Activated naive CD8-positive, alpha-beta T cell treated with anti-CD3 and anti-CD28 coated beads, Interleukin-2, amount 50 U/mL, for 16 hours (primary cell): ENCODE measurements around the gene FRK.
"Not testable (repeated sequence)": the region's sequence is repeated elsewhere in the genome, so short reads cannot be mapped to it uniquely, and the experiment has no call there.

Experiments
- DNase-seq: peaks from one replicate; pipeline ENCODE4 v3.0.0-alpha.2; 2020; ENCODE audit warnings: low read depth, low spot score

FRK gene

DNA sequence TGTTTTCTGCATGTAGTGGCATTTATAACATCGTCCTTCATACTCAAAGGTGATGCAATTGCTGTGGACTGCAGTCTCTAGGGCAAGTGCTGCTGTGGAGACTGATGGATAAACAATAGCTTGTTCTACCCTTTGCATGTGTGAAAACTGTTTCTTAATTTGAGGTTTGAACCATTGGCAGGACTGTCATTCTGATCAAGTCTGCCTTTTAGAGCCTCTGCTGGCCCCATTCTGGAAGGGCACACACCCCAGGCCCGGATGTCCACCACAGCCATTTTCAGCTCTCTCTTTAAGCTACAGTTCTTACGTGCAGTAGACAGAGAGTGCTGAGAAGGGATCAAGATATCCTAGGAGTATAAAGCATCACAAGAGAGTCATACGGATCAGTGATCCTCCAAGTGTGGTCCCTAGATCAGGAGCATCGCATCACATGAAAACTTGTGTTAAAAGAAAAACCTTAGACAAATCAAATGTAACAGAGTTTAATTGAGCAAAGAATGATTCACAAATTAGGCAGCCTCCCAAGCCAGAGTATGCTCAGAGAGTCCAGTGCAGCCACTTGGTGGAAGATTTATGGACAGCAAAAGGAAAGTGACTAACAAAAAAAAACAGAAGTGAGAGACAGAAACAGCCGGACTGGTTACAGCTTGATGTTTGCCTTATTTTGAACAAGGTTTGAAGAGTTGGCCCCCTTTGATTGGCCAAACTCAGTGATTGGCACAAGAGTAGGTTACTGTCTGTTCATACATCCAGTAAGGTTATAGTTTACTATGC is 52.0 kb downstream of the FRK start:
- no peak for DNase-seq

DNA sequence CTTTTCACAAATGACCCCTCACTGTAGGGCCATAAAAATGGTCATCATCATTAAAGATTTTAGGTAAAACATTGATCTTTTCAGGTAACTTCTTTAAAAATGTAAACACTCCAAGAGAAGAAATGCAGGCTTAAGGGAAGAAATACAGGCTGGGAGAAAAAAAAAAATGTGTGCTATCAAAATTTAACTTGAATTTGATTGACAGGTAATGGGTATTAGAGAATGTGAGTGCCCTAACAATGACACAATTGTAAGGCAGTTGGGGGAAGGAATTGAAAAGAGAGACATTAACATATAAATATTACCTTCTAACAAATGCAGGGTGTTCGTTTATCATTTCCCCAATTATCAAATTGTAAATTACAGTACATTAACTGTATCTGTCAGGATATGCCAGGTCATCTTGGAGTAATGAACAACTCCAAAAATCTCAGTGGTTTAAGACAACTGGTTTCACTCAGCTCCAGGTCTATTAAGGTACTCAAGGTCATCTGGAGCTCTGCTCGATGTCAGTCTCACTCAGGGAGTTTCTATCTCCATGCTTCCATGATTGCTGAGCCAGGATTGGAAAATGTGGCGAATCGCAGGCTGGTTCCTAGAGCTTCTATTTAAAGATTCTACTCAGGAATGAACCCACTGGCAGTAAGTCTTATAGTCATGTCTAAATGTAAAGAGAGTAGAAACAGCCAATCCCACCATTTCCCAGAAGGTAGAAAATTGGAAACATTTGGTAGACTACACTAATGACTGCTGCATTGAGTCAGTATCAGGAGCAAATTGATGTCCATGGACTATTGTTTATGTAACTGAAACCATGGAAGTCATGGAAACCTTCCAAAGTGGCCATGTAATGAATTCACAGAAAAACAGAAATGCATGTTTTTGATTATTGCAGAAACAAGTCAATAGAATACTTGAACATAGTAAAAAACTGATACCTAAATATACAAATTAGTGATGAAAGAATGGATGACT is 55.6 kb downstream of the FRK start:
- DNase-seq = no peak

DNA sequence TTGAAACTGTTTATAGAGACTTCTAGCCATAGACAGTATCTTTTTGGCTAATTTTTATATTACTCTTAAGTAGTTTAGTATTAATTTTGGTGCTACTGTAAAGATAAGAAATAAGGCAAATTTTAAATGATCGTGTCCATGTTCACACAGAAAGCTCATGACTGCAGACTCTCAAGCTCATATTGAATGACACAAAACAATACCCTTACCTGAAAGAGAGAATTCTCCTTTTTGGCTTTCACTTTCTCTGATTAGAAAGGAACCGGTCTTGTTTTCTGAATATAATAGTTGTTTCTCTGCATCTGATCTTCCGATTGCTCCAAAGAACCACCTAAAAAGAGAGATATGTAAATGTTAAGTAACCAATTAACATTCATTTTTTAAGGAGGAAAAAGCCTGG is 57.0 kb downstream of the FRK start:
- no peak for DNase-seq

DNA sequence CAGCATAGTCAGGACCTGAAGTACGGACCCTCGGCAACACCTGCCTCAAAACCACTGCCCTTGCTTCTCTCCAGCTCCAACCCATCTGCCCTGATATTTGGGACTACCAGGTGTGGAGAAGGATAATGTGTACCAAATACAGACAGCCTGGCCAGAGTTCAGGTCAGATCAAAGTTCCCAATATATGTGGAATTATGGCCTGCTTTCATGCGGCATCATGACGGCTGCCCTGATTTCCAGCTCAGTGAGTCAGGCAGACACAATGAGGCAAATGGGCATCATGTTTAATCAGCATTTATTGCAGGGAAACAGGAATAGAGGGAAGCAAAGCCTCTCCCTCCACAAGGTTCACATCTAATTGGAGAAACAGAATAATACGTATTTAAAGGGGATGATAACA is 57.9 kb downstream of the FRK start:
- DNase-seq = no peak

DNA sequence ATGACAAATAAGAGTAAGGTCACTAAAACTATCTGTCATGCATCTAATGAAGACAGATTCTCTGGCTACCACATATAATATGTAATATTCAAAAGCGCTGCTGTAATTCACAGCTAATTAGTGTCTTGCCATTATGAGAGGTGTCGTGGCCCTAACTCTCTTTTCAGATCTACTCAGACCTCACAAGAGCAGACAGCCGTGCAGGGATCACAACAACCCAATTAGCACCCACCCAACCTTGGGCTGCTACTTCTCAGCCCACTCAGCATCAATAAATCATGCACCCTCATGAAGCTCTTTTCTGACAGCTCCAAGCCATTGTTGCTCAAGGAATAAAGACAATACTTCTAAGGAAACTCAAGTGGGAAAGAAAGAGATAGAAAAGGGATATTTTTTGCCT is 61.5 kb downstream of the FRK start:
- DNase-seq = no peak

DNA sequence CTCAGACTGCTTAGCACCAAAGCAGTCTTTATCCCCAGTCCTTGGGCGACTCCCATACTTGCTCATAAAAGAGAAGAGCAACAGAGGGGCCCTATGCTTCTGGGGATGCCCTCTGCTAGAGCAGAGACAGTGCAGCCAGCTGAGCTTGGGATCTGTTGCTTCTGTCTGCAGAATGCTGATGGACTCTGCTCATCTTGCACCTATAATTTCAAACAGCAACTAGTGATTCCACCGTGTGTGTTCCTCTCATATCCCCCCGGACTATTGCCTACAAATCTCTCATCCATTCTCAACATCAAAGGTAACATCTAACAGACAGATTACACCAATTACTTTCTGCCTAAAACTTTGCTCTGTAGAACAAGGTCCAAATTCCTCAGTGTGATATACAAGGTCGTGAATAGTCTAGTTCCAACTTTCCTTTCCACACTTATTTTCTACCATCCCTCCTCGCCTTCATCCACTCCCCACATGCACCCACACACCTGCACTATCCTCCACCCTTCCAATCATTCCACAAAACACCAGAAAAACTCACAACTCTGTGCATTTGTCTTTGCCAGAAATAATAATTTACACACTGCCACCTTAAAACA is 62.6 kb downstream of the FRK start:
- DNase-seq = no peak

DNA sequence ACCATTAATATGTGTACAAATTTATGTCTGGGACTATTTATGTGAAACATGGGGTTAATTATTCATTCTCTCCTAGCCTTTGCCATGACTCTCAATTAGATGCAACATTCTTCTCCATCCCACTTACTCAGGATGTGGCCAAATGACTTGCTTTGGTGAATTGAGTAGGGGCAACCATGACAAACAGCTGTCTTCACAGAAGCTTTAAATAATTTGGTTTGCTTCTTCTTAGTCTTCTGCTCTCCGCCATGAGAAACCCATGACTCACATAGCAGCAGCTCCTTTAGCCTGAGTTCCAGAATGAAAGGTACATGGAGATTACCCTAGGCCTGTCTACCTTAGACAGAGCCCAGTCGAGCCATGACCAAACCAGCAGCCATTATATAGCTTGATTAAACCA is 74.7 kb downstream of the FRK start:
- no peak for DNase-seq

DNA sequence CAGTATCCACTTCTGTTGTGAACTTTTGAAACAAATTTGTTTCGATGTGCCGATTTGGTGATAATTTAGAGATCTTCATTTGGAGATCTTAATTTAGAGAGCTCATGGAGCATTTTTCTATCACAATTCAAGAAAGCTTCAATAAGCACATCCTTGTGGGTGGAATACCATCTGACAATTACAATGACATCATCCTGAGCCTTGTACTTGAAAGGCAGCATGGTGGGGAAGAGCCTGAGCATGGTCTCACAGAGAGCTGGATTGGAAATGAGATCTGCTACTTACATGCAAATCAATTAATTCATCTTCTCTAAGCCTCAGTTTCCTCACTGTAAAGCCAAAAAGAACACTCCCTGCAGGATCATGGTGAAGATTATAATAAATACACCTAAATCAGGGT is 75.9 kb downstream of the FRK start:
- DNase-seq = no peak

DNA sequence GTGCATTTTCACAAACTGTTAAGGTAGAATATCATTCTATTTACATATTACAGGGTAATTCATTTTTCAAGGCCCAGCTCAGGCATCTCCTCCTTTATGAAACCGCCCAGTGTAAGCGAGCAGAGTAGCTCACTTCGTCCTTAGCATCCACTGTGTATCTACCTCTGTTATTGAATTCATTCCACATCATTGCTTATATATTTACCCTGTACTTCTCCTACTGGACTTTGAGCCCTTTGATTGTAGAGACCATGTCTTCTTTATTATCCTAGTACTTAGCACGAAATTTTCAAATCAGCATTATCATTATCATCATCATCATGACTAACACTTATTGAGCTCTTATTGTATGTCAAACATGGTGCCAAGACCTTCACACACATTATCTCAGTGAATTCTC is 76.7 kb downstream of the FRK start:
- DNase-seq = no peak

DNA sequence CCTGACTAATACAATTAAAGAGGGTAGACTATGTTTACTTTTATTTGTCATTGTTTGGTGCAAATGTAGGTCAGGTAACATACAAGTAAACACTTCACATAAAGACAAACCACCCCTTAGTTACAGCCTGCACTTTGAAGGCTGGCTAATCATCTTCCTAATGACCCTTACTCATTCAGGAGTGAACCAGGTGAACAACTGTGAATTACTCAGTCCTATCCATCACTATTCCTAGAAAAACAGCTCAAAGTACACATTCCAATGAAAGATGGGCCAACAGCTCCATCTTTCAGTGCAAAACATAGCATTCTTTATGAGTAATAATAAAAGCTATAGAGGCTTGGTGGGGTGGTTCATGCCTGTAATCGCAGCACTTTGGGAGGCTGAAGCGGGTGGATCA is 78.2 kb downstream of the FRK start:
- DNase-seq = no peak

DNA sequence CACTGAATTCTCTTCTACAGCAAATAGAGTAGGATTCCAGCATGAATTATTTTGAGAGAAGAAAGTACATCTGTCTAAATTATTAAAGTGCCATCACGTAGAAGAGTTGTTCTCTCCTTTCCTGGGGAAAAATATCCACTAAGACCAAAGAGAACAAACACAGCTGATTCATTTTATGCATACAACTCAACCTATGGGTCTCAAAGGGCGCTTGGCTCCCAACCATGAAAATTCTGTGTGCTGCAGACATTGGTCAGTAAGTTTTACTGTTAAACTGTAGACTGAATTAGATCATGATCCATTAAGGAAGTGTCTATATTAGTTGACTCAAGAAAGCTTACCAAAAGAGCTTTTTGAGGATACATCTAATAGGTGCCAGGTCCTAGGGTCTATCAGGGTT is 83.5 kb downstream of the FRK start:
- DNase-seq = no peak

DNA sequence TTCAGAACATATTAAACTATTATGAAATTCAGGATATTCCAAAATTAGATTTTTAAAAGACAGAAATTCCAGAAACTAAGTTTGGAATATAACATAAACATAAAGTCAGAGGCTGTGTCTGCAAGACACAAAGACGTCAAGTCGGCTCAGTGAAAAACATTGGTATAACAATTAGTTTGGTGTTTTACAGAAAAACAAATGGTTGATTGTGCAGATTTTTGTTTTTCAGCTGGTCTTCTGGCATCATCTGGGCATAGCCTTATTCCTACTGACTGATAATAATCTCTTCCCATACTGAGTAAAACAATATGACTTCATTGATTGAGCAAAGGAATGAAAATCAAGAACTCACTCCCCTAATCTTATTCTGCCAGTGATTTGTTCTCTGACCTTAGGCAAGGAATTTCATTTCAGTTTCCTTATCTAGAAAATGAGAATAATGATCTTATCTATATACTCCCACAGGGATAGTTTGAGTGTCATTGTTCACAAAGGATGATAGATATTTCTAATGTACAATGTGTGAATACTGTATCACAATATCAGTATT is 84.3 kb downstream of the FRK start:
- no peak for DNase-seq

DNA sequence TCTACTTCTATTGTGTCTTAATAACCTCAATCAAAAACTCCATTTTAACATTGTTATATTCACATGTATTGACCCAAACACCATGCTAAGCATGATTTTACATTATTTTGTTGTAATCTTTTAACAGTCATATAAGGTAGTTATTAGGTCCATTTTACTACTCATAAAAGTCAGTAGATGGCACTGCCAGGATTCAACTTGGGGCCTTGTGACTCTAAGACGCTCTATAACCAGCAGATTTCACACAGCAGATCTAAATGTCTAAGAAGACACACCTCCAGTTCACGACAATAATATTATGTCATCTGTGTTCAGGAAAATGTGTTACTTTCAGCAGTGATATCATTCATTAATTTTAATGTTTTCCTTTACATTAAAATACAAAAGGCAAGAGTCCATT is 88.0 kb downstream of the FRK start:
- no peak for DNase-seq

DNA sequence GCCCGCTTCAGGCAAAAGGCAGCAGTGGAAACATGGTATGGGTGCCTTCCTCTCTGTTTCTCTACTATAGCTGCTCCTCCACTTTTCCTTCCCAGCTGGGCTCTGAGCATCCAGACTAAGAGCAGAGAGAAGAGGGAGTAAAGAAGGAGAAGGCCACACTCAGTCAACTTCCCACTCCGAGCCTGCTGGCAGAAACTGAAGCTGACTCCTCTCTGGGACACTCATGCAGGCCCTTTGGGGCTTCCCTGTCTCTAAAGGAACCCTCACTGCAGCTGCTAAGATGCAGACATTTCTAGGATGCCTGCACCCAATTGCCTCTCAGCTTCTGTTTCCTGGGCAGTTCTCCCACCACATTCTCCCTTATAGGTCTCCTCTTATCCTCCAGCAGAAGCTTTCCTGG is 88.9 kb downstream of the FRK start:
- no peak for DNase-seq

DNA sequence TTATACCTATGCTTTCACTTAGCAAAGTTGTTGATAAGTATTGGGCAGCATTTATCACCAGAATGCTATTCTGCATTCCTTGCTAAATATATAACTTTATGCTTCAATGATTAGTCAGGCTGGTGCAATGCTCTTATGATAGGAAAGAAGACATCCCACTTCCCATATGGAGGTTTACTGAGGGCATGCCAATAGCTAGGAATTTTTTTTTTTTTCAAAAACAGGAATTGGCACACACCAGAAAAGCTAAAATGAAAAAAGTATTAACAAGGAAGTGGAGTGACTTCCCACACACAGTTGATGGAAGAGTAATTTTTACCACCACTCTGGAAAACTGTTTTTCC is 90.8 kb downstream of the FRK start:
- no peak for DNase-seq

DNA sequence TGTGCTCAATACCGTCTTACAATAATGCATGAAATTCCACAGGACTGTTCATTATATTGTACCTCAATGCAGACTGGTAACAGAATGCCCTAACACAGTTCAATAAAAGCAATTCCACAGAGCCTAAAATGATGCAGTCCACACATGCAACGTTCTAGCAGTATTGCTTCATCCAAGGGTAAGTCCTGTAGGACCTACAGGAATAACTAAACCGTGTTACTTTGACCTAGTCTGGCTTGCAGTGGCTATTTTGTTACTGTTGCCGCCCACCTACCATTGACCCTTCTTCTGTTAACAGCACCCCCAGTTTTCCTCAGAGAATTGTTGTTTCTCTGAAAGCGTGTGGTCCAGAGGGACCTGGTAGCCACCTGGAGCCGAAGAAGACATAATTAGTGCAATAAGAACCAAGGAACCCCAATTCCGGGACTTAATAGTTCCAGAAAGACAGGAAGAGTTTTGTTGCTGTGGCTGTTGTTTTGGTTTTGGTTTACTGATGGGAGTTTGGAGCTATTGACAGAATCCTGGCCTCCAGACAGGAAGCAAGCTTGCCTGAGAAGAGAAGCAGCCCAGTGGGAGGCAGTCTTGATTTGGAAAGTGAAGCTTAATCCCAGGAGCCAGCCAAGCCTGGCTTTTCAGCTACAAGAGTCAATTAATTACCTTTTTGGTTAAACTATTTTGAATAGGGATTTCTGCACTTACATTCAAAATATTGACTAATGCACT is 91.3 kb downstream of the FRK start:
- no peak for DNase-seq

DNA sequence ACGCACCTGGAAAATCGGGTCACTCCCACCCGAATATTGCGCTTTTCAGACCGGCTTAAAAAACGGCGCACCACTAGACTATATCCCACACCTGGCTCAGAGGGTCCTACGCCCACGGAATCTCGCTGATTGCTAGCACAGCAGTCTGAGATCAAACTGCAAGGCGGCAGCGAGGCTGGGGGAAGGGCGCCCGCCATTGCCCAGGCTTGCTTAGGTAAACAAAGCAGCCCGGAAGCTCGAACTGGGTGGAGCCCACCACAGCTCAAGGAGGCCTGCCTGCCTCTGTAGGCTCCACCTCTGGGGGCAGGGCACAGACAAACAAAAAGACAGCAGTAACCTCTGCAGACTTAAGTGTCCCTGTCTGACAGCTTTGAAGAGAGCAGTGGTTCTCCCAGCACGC is 100.4 kb downstream of the FRK start:
- DNase-seq = not testable (repeated sequence)

DNA sequence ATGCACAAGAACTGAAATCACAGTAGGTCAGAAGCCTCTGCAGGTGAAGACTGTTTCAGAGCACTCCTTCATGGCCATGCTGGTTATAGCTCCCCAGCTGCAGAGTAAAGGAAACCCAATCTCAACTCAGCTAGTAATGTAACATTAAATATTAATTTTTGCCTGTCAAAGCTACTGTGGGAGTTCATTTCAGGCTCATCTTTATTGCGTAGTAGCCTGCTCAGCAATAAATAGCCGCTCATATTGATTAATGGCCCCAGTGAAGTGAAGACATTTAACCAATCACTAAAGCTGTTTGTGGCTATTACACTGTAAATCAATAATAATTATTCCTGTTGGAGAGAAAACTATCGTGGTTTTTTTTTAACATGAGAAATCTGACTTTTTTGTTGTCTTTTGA is 101.7 kb downstream of the FRK start:
- no peak for DNase-seq

DNA sequence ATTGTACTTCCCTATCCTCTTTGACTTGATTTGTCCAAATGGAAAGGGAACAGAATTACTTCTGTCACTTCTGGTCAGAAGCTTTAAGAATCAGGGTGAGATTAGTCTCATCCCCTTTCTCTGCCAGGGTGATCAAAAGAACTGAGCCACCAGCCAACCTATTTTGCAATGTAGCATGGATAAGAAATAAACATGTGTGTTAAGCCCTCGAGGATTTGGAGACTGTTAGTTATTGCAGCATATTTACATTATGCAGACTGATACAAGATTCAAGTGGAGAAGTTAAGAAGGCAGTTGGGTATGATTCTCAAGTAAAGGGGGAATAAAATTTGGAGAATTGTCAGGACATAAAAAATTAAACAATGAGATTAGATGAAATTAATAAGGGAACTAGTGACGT is 106.0 kb downstream of the FRK start:
- DNase-seq = no peak

DNA sequence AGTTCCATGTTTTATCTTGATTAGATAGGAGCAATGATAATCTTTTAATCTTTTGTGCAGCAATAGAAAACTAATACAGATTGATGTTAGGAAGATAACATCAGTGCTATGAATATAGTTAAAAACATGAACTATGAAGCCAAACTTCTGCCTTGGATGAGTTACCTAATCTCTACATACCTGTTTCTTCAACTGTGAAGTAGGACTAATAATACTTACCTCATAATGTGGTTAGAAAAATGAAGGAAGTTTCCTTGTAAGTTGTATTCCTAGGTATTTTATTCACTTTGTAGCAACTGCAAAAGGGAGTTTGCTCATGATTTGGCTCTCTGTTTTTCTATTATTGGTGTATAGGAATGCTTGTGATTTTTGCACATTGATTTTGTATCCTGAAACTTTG is 111.9 kb downstream of the FRK start:
- no peak for DNase-seq

DNA sequence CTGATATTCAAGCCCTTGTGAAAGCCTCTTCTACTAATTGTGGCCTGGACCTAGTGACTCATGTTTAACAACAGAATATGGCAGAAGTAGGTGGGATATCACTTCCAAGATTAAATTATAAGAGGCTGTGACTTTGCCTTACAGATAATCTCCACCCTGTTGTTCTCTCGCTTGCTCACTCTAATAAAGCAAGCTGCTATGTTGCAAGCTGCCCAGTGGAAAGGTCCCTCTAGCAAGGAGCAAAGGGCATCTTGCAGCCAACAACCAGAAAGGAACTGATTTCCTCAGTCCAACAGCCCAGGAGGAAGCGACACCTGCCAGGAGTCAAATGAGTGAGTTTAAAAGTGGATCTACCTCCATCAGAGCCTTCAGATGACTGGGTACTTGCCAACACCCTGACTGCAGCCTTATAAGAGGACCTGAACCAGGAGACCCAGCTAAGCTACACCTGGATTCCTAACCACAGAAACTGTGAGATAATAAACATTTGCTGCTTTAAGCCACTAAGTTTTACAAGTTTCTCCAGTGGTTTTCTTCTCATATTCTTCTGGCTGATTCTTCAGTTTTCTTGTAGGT is 112.6 kb downstream of the FRK start:
- DNase-seq = no peak
